ENCODE data around the gene ZFYVE27.

DNA sequence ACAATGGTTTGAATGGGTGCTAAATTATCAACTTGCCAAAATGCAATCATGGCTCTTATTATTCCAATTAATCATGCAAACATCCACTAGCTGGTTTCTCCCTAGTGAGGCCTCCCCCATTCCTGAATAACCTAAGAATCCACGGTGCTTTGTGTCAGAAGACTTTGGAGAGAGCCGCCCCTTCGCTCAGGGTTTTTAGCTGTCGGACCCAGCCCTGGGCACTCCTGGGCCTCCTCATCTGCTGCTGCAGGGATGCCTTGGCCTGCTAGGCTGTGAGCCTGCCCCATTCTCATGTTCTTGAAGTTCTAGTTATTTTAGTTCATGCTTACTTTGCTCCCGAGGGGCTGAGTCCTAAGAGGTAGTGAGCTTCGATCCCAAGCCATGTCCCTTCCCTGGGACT is 69.0 kb downstream of the ZFYVE27 start:
- TF ChIP-seq, protein P1, sequence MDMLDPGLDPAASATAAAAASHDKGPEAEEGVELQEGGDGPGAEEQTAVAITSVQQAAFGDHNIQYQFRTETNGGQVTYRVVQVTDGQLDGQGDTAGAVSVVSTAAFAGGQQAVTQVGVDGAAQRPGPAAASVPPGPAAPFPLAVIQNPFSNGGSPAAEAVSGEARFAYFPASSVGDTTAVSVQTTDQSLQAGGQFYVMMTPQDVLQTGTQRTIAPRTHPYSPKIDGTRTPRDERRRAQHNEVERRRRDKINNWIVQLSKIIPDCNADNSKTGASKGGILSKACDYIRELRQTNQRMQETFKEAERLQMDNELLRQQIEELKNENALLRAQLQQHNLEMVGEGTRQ (IDR thresholded peaks at IDR 0.05; ENCODE audit: low read depth, low read length): no peak
- TF ChIP-seq, protein P2, sequence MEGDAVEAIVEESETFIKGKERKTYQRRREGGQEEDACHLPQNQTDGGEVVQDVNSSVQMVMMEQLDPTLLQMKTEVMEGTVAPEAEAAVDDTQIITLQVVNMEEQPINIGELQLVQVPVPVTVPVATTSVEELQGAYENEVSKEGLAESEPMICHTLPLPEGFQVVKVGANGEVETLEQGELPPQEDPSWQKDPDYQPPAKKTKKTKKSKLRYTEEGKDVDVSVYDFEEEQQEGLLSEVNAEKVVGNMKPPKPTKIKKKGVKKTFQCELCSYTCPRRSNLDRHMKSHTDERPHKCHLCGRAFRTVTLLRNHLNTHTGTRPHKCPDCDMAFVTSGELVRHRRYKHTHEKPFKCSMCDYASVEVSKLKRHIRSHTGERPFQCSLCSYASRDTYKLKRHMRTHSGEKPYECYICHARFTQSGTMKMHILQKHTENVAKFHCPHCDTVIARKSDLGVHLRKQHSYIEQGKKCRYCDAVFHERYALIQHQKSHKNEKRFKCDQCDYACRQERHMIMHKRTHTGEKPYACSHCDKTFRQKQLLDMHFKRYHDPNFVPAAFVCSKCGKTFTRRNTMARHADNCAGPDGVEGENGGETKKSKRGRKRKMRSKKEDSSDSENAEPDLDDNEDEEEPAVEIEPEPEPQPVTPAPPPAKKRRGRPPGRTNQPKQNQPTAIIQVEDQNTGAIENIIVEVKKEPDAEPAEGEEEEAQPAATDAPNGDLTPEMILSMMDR (conservative IDR thresholded peaks at IDR 0.05; ENCODE audit: low read depth, low read length): no peak
- TF ChIP-seq POLR2A (IDR thresholded peaks at IDR 0.05; ENCODE audit: low read depth, low read length) (no peak), BHLHE40 (IDR thresholded peaks at IDR 0.05; ENCODE audit: low read depth, low read length) (no peak), RAD21 (IDR thresholded peaks at IDR 0.05; ENCODE audit: low read length) (no peak)
- TF ChIP-seq, protein P3, sequence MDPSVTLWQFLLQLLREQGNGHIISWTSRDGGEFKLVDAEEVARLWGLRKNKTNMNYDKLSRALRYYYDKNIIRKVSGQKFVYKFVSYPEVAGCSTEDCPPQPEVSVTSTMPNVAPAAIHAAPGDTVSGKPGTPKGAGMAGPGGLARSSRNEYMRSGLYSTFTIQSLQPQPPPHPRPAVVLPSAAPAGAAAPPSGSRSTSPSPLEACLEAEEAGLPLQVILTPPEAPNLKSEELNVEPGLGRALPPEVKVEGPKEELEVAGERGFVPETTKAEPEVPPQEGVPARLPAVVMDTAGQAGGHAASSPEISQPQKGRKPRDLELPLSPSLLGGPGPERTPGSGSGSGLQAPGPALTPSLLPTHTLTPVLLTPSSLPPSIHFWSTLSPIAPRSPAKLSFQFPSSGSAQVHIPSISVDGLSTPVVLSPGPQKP (IDR thresholded peaks at IDR 0.05; ENCODE audit: borderline replicate concordance, low read depth, low read length): no peak

Data from IMR-90 (cell line).